ENCODE results near the gene MKLN1.
"Not testable (repeated sequence)": the region's sequence is repeated elsewhere in the genome, so short reads cannot be mapped to it uniquely, and the experiment has no call there.

The MKLN1 gene

GRCh38 chr7:131454498-131454897 lies 126.8 kb downstream of the MKLN1 start:
- Histone ChIP-seq H3K4me1 (ENCODE audit: control insufficient read depth, insufficient read depth, low read length, poor library complexity, severe bottlenecking) (no peaks in the 10 kb centered on the region), H3K4me3 (ENCODE audit: insufficient read depth, low read depth, low read length, poor library complexity, severe bottlenecking) (no peak overlapping the region), H3K9me3 (ENCODE audit: control insufficient read depth, low read length) (no peaks in the 10 kb centered on the region), H3K27me3 (replicated peaks; ENCODE audit: control insufficient read depth, insufficient read depth, low read length, poor library complexity, severe bottlenecking) (no peaks in the 10 kb centered on the region), H3K27ac (ENCODE audit: insufficient read depth, low read length, poor library complexity, severe bottlenecking) (no peak overlapping the region), H3K36me3 (ENCODE audit: control insufficient read depth, insufficient read depth, low read length) (peaks cover 15% of the 10 kb centered on the region)
- DNase-seq: no peak

- no peak overlapping the region for H3K4me3 ChIP-seq (ENCODE audit: insufficient read depth, low read depth, low read length, poor library complexity, severe bottlenecking)
Measured at GRCh38 chr7:131455001-131455400, 127.3 kb downstream of the MKLN1 start.

GRCh38 chr7:131455546-131455945 lies 127.9 kb downstream of the MKLN1 start:
- no peak for DNase-seq
- H3K9me3 ChIP-seq (ENCODE audit: control insufficient read depth, low read length): no peaks in the 10 kb centered on the region
- no peaks in the 10 kb centered on the region for H3K27me3 ChIP-seq (replicated peaks; ENCODE audit: control insufficient read depth, insufficient read depth, low read length, poor library complexity, severe bottlenecking)
- no peak overlapping the region for H3K27ac ChIP-seq (ENCODE audit: insufficient read depth, low read length, poor library complexity, severe bottlenecking)
- H3K36me3 ChIP-seq (ENCODE audit: control insufficient read depth, insufficient read depth, low read length): peaks cover 6% of the 10 kb centered on the region
- no peak overlapping the region for H3K4me3 ChIP-seq (ENCODE audit: insufficient read depth, low read depth, low read length, poor library complexity, severe bottlenecking)
- H3K4me1 ChIP-seq (ENCODE audit: control insufficient read depth, insufficient read depth, low read length, poor library complexity, severe bottlenecking): no peaks in the 10 kb centered on the region

More at GRCh38 chr7:131455001-131455400, 127.3 kb downstream of the MKLN1 start:
- H3K27me3 ChIP-seq (replicated peaks; ENCODE audit: control insufficient read depth, insufficient read depth, low read length, poor library complexity, severe bottlenecking): no peaks in the 10 kb centered on the region
- no peaks in the 10 kb centered on the region for H3K4me1 ChIP-seq (ENCODE audit: control insufficient read depth, insufficient read depth, low read length, poor library complexity, severe bottlenecking)
- no peaks in the 10 kb centered on the region for H3K9me3 ChIP-seq (ENCODE audit: control insufficient read depth, low read length)
- no peak for DNase-seq
- H3K36me3 ChIP-seq (ENCODE audit: control insufficient read depth, insufficient read depth, low read length): peaks cover 10% of the 10 kb centered on the region
- no peak overlapping the region for H3K27ac ChIP-seq (ENCODE audit: insufficient read depth, low read length, poor library complexity, severe bottlenecking)

- Histone ChIP-seq H3K36me3 (ENCODE audit: control insufficient read depth, insufficient read depth, low read length) (peaks cover 5% of the 10 kb centered on the region), H3K4me3 (ENCODE audit: insufficient read depth, low read depth, low read length, poor library complexity, severe bottlenecking) (no peak overlapping the region), H3K4me1 (ENCODE audit: control insufficient read depth, insufficient read depth, low read length, poor library complexity, severe bottlenecking) (no peaks in the 10 kb centered on the region), H3K27me3 (replicated peaks; ENCODE audit: control insufficient read depth, insufficient read depth, low read length, poor library complexity, severe bottlenecking) (no peaks in the 10 kb centered on the region), H3K9me3 (ENCODE audit: control insufficient read depth, low read length) (no peaks in the 10 kb centered on the region), H3K27ac (ENCODE audit: insufficient read depth, low read length, poor library complexity, severe bottlenecking) (no peak overlapping the region)
- no peak for DNase-seq
Measured at GRCh38 chr7:131456338-131456737, 128.7 kb downstream of the MKLN1 start.

- peaks cover 9% of the 10 kb centered on the region for H3K36me3 ChIP-seq (ENCODE audit: control insufficient read depth, insufficient read depth, low read length)
- no peaks in the 10 kb centered on the region for H3K27me3 ChIP-seq (replicated peaks; ENCODE audit: control insufficient read depth, insufficient read depth, low read length, poor library complexity, severe bottlenecking)
- H3K9me3 ChIP-seq (ENCODE audit: control insufficient read depth, low read length): no peaks in the 10 kb centered on the region
- no peak for DNase-seq
- H3K4me1 ChIP-seq (ENCODE audit: control insufficient read depth, insufficient read depth, low read length, poor library complexity, severe bottlenecking): no peaks in the 10 kb centered on the region
- H3K4me3 ChIP-seq (ENCODE audit: insufficient read depth, low read depth, low read length, poor library complexity, severe bottlenecking): no peak overlapping the region
- no peak overlapping the region for H3K27ac ChIP-seq (ENCODE audit: insufficient read depth, low read length, poor library complexity, severe bottlenecking)
Measured at GRCh38 chr7:131459256-131459655, 131.6 kb downstream of the MKLN1 start.

- no peak for DNase-seq
- Histone ChIP-seq H3K27ac (ENCODE audit: insufficient read depth, low read length, poor library complexity, severe bottlenecking) (no peak overlapping the region), H3K4me3 (ENCODE audit: insufficient read depth, low read depth, low read length, poor library complexity, severe bottlenecking) (no peak overlapping the region), H3K9me3 (ENCODE audit: control insufficient read depth, low read length) (no peaks in the 10 kb centered on the region), H3K4me1 (ENCODE audit: control insufficient read depth, insufficient read depth, low read length, poor library complexity, severe bottlenecking) (no peaks in the 10 kb centered on the region), H3K36me3 (ENCODE audit: control insufficient read depth, insufficient read depth, low read length) (peaks cover 16% of the 10 kb centered on the region), H3K27me3 (replicated peaks; ENCODE audit: control insufficient read depth, insufficient read depth, low read length, poor library complexity, severe bottlenecking) (no peaks in the 10 kb centered on the region)
Measured at GRCh38 chr7:131462059-131462458, 134.4 kb downstream of the MKLN1 start.

- H3K4me3 ChIP-seq (ENCODE audit: insufficient read depth, low read depth, low read length, poor library complexity, severe bottlenecking); H3K4me1 ChIP-seq (ENCODE audit: control insufficient read depth, insufficient read depth, low read length, poor library complexity, severe bottlenecking); DNase-seq; H3K9me3 ChIP-seq (ENCODE audit: control insufficient read depth, low read length); H3K27ac ChIP-seq (ENCODE audit: insufficient read depth, low read length, poor library complexity, severe bottlenecking); H3K27me3 ChIP-seq (replicated peaks; ENCODE audit: control insufficient read depth, insufficient read depth, low read length, poor library complexity, severe bottlenecking): not testable (repeated sequence)
- peaks cover 23% of the 10 kb centered on the region for H3K36me3 ChIP-seq (ENCODE audit: control insufficient read depth, insufficient read depth, low read length)
Measured at GRCh38 chr7:131462715-131463114, 135.0 kb downstream of the MKLN1 start.

- no peak for DNase-seq
- H3K27ac ChIP-seq (ENCODE audit: insufficient read depth, low read length, poor library complexity, severe bottlenecking): no peak overlapping the region
- no peaks in the 10 kb centered on the region for H3K9me3 ChIP-seq (ENCODE audit: control insufficient read depth, low read length)
- H3K4me1 ChIP-seq (ENCODE audit: control insufficient read depth, insufficient read depth, low read length, poor library complexity, severe bottlenecking): no peaks in the 10 kb centered on the region
- peaks cover 54% of the 10 kb centered on the region for H3K36me3 ChIP-seq (ENCODE audit: control insufficient read depth, insufficient read depth, low read length)
- H3K4me3 ChIP-seq (ENCODE audit: insufficient read depth, low read depth, low read length, poor library complexity, severe bottlenecking): no peak overlapping the region
- no peaks in the 10 kb centered on the region for H3K27me3 ChIP-seq (replicated peaks; ENCODE audit: control insufficient read depth, insufficient read depth, low read length, poor library complexity, severe bottlenecking)
Measured at GRCh38 chr7:131466735-131467365, 139.2 kb downstream of the MKLN1 start.

- Histone ChIP-seq H3K9me3 (ENCODE audit: control insufficient read depth, low read length) (no peaks in the 10 kb centered on the region), H3K27me3 (replicated peaks; ENCODE audit: control insufficient read depth, insufficient read depth, low read length, poor library complexity, severe bottlenecking) (no peaks in the 10 kb centered on the region), H3K27ac (ENCODE audit: insufficient read depth, low read length, poor library complexity, severe bottlenecking) (no peak overlapping the region), H3K36me3 (ENCODE audit: control insufficient read depth, insufficient read depth, low read length) (peaks cover 50% of the 10 kb centered on the region), H3K4me3 (ENCODE audit: insufficient read depth, low read depth, low read length, poor library complexity, severe bottlenecking) (no peak overlapping the region), H3K4me1 (ENCODE audit: control insufficient read depth, insufficient read depth, low read length, poor library complexity, severe bottlenecking) (no peaks in the 10 kb centered on the region)
- DNase-seq: no peak
Measured at GRCh38 chr7:131467788-131468187, 140.1 kb downstream of the MKLN1 start.

- Histone ChIP-seq H3K4me3 (ENCODE audit: insufficient read depth, low read depth, low read length, poor library complexity, severe bottlenecking) (no peak overlapping the region), H3K27me3 (replicated peaks; ENCODE audit: control insufficient read depth, insufficient read depth, low read length, poor library complexity, severe bottlenecking) (no peaks in the 10 kb centered on the region), H3K4me1 (ENCODE audit: control insufficient read depth, insufficient read depth, low read length, poor library complexity, severe bottlenecking) (no peaks in the 10 kb centered on the region), H3K36me3 (ENCODE audit: control insufficient read depth, insufficient read depth, low read length) (peaks cover 42% of the 10 kb centered on the region), H3K27ac (ENCODE audit: insufficient read depth, low read length, poor library complexity, severe bottlenecking) (no peak overlapping the region), H3K9me3 (ENCODE audit: control insufficient read depth, low read length) (no peaks in the 10 kb centered on the region)
- DNase-seq: no peak
Measured at GRCh38 chr7:131471250-131472004, 143.8 kb downstream of the MKLN1 start.
